Ovary (tissue), 3 donors: Measurements from ENCODE around the gene ZSCAN30.

ENCODE experiments used
- CTCF ChIP-seq, 3 donors: fragments of 450-650 bp in 2 of 3; fragments of 200-600 bp in 1 of 3; IDR thresholded peaks; one replicate each; pipeline versions ENCODE4 v1.5.1 to v1.8.0; 2016 to 2022; ENCODE audit warnings: antibody characterized with exemption in 3 of 3, mild to moderate bottlenecking in 1 of 3
- EP300 ChIP-seq: sonication (generic); formaldehyde crosslinking; IDR thresholded peaks from one replicate; pipeline ENCODE4 v1.6.1; 2017; ENCODE audit warnings: antibody characterized with exemption
- POLR2A ChIP-seq: fragments of 450-650 bp; IDR thresholded peaks from one replicate; pipeline ENCODE4 v1.6.1; 2017; ENCODE audit warnings: antibody characterized with exemption, mild to moderate bottlenecking, moderate library complexity
- donor health status: DM: no; HTN: no; CAD: no.

- TF ChIP-seq CTCF (IDR thresholded peaks at IDR 0.05) (peak; percentile 60 to 73 (median 70)), POLR2A (no peak), EP300 (no peak)
Observed at GRCh38 chr18:35231052-35231451, 59.0 kb downstream of the ZSCAN30 start.
